ENCODE data around the gene S1PR1.

The S1PR1 gene

GRCh38 chr1:101278238-101278637 is 41.4 kb downstream of the S1PR1 start:
- H3K27me3 ChIP-seq (replicated peaks), result peaks cover 4% of the 10 kb centered on the region
- no peak overlapping the region for H3K4me3 ChIP-seq (ENCODE audit: low read depth, low read length)
- DNase-seq, result no peak
- H3K27ac ChIP-seq, result no peak overlapping the region
- in situ Hi-C loops (cut with HindIII; ENCODE audit: low pct_ligation_motif_present, low sequenced_read_pairs), result loop anchor here (25.0 kb wide), 1 partner anchor 366 kb away; no protein-coding TSS in a partner anchor
- no peaks in the 10 kb centered on the region for H3K36me3 ChIP-seq (replicated peaks)
- TF ChIP-seq, protein P1, sequence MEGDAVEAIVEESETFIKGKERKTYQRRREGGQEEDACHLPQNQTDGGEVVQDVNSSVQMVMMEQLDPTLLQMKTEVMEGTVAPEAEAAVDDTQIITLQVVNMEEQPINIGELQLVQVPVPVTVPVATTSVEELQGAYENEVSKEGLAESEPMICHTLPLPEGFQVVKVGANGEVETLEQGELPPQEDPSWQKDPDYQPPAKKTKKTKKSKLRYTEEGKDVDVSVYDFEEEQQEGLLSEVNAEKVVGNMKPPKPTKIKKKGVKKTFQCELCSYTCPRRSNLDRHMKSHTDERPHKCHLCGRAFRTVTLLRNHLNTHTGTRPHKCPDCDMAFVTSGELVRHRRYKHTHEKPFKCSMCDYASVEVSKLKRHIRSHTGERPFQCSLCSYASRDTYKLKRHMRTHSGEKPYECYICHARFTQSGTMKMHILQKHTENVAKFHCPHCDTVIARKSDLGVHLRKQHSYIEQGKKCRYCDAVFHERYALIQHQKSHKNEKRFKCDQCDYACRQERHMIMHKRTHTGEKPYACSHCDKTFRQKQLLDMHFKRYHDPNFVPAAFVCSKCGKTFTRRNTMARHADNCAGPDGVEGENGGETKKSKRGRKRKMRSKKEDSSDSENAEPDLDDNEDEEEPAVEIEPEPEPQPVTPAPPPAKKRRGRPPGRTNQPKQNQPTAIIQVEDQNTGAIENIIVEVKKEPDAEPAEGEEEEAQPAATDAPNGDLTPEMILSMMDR (IDR thresholded peaks at IDR 0.05; ENCODE audit: low read depth, low read length, missing control alignments), result no peak

DNA sequence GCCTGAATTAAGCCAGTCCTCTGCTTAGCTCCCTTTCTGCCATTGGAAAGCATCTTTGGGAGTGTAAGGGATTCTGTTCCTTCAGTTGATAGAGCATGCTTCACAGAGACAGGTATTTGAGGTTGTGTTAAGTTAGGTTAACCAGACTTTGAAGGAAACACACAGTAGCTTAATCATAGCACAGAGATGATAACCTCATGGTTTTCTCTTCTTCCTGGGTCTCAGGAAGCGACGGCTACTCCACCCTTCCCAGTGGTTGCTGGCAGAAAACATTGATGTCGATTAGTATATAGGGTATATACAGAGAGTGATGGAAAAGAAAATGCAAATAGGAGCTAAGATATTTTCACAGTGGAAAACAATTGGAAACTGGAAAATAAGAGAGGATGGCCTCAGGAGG is 42.0 kb downstream of the S1PR1 start:
- DNase-seq, result no peak
- no peaks in the 10 kb centered on the region for H3K36me3 ChIP-seq (replicated peaks)
- no peak overlapping the region for H3K4me3 ChIP-seq (ENCODE audit: low read depth, low read length)
- TF ChIP-seq, protein P1 (IDR thresholded peaks at IDR 0.05; ENCODE audit: low read depth, low read length, missing control alignments), result no peak
- in situ Hi-C loops (cut with HindIII; ENCODE audit: low pct_ligation_motif_present, low sequenced_read_pairs), result loop anchor here (25.0 kb wide), 1 partner anchor 367 kb away; no protein-coding TSS in a partner anchor
- peaks cover 4% of the 10 kb centered on the region for H3K27me3 ChIP-seq (replicated peaks)
- no peak overlapping the region for H3K27ac ChIP-seq

- H3K27me3 ChIP-seq (replicated peaks), result peaks cover 4% of the 10 kb centered on the region
- H3K27ac ChIP-seq, result no peak overlapping the region
- TF ChIP-seq, protein P1 (IDR thresholded peaks at IDR 0.05; ENCODE audit: low read depth, low read length, missing control alignments), result no peak
- in situ Hi-C loops (cut with HindIII; ENCODE audit: low pct_ligation_motif_present, low sequenced_read_pairs), result loop anchor here (25.0 kb wide), 1 partner anchor 368 kb away; no protein-coding TSS in a partner anchor
- H3K4me3 ChIP-seq (ENCODE audit: low read depth, low read length), result no peak overlapping the region
- no peak for DNase-seq
- no peaks in the 10 kb centered on the region for H3K36me3 ChIP-seq (replicated peaks)
These were observed 43.3 kb downstream of the S1PR1 start for GRCh38 chr1:101280049-101280592.

DNA sequence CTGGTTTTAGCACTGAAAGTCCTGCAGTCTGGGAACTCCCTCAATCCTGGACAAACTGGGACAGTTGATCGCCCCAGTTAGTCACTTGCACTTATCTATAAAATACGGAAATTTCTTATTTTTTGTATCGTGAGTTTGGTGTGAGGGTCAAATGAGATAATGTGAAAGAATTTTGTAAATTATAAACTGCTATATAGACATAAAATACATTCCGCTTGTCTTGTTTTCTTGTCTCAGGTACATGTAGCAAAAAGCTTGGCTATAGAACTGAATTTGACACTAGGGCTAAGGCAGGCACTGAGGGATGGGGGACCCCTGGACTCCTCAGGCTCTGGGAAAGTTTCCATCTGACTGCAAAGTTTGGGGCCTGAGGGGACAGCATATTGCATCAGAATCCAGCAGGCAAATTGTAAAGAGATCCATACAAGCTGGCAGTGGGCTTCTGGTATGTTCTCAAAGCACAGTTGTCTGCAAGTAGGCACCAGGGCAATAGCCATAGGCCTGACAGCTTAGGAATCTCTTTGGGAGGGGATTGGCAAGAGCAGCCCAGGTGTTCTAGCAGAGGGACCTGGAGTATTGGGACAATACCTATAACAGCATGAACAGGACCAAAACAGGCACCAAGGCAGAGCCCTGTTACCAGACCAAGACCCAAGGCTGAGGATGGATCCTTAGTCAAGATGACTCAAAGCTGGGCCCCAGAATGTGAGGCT is 44.3 kb downstream of the S1PR1 start:
- no peak for DNase-seq
- TF ChIP-seq, protein P1 (IDR thresholded peaks at IDR 0.05; ENCODE audit: low read depth, low read length, missing control alignments), result no peak
- in situ Hi-C loops (cut with HindIII; ENCODE audit: low pct_ligation_motif_present, low sequenced_read_pairs), result loop anchor here (25.0 kb wide), 1 partner anchor 369 kb away; no protein-coding TSS in a partner anchor
- Histone ChIP-seq H3K36me3 (replicated peaks) (no peaks in the 10 kb centered on the region), H3K4me3 (ENCODE audit: low read depth, low read length) (no peak overlapping the region), H3K27me3 (replicated peaks) (peaks cover 4% of the 10 kb centered on the region), H3K27ac (no peak overlapping the region)

DNA sequence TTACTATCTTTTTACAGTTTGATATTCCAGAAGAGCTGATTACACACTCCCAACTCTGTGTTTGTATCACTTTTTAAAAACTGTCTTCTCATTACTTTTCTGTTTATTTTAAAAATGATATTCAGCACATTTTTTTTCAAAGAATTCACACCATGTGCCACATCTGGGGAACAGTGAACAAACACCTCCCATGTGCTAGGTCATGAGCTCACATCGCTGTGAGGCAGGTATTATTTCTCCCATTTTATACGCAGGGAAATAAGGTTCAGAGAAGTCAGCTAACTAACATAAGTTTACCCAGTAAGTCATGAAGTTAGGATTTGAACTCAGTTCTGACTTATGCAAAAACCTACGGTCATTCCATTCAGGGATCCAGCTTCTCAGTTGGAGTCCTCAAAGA is 44.9 kb downstream of the S1PR1 start:
- Histone ChIP-seq H3K4me3 (ENCODE audit: low read depth, low read length) (no peak overlapping the region), H3K36me3 (replicated peaks) (no peaks in the 10 kb centered on the region), H3K27ac (no peak overlapping the region), H3K27me3 (replicated peaks) (peaks cover 4% of the 10 kb centered on the region)
- TF ChIP-seq, protein P1 (IDR thresholded peaks at IDR 0.05; ENCODE audit: low read depth, low read length, missing control alignments), result no peak
- in situ Hi-C loops (cut with HindIII; ENCODE audit: low pct_ligation_motif_present, low sequenced_read_pairs), result loop anchor here (25.0 kb wide), 1 partner anchor 369 kb away; no protein-coding TSS in a partner anchor
- no peak for DNase-seq

Measured in brain microvascular endothelial cell (primary cell).